Caco-2 (cell line): ENCODE measurements around the gene PTK6. TPM values are rescaled to one million over a fixed set of nuclear protein-coding genes. Genes with fewer than 3 reads are reported as not detected.
A peak's percentile ranks its signal among the peaks of the same experiment; 100 is the strongest.

ENCODE experiments used
- BruUV-seq: library from RNA; stranded (reverse); fragments of 400-500 nt; replicated peaks from 2 replicates; lab custom pipeline; 2021; lab: Mats Ljungman, UMichigan
- CTCF ChIA-PET: fragments of 300-600 bp; sonication (Branson Sonifier 250); formaldehyde crosslinking; loops from one replicate; lab custom pipeline; 2022; ENCODE audit warnings: antibody characterized with exemption; lab: Charles Lee
- POLR2A ChIA-PET: fragments of 300-600 bp; sonication (Branson Sonifier 250); formaldehyde crosslinking; loops from one replicate; lab custom pipeline; 2022; ENCODE audit warnings: antibody characterized with exemption; lab: Charles Lee
- DNase-seq, 2 experiments: peaks; one replicate each; pipeline versions ENCODE4 v3.0.0 to v3.0.0-alpha.2; 2020 to 2022
- H3K27me3 ChIP-seq: replicated peaks from 2 replicates; pipeline ENCODE4 v1.6.0; 2011; ENCODE audit warnings: low read length; ENCODE audit not compliant: control insufficient read depth, insufficient read depth
- H3K36me3 ChIP-seq: 2 replicates; pipeline ENCODE4 v1.5.1; 2011; ENCODE audit warnings: low read length; ENCODE audit not compliant: control insufficient read depth, insufficient read depth
- H3K4me1 ChIP-seq: fragments of 250-450 bp; sonication (Bioruptor Pico); 2 replicates; pipeline ENCODE4 v1.5.1; 2020; ENCODE audit warnings: mild to moderate bottlenecking
- H3K4me3 ChIP-seq: 2 replicates; pipeline ENCODE4 v1.5.1; 2011; ENCODE audit warnings: low read depth, mild to moderate bottlenecking, control low read depth, low read length
- H3K9me3 ChIP-seq: fragments of 250-450 bp; sonication (Bioruptor Pico); 2 replicates; pipeline ENCODE4 v1.5.1; 2020; ENCODE audit warnings: mild to moderate bottlenecking, moderate library complexity
- H3K27ac Mint-ChIP-seq: one replicate; pipeline ENCODE4 v1.8.0; 2022; ENCODE audit warnings: mixed read lengths; ENCODE audit not compliant: unreplicated experiment
- H3K27me3 Mint-ChIP-seq: one replicate; pipeline ENCODE4 v1.8.0; 2022; ENCODE audit warnings: mixed read lengths; ENCODE audit not compliant: insufficient read depth, unreplicated experiment
- H3K36me3 Mint-ChIP-seq: one replicate; pipeline ENCODE4 v1.8.0; 2022; ENCODE audit warnings: mild to moderate bottlenecking, mixed read lengths; ENCODE audit not compliant: insufficient read depth, unreplicated experiment
- H3K4me1 Mint-ChIP-seq: one replicate; pipeline ENCODE4 v1.8.0; 2022; ENCODE audit warnings: low read depth, mixed read lengths; ENCODE audit not compliant: unreplicated experiment
- H3K4me3 Mint-ChIP-seq: one replicate; pipeline ENCODE4 v1.8.0; 2022; ENCODE audit warnings: mild to moderate bottlenecking, moderate library complexity, mixed read lengths; ENCODE audit not compliant: unreplicated experiment
- H3K9me3 Mint-ChIP-seq: one replicate; pipeline ENCODE4 v1.8.0; 2022; ENCODE audit warnings: mixed read lengths; ENCODE audit not compliant: unreplicated experiment
- intact Hi-C: fragments of 100-400 bp; cut with micrococcal nuclease; formaldehyde crosslinking; loops from one replicate; pipeline ENCODE4 v1.10.0; 2022; ENCODE audit not compliant: unreplicated experiment
- total RNA-seq: library from RNA; stranded (reverse); gene quantifications from 2 replicates; pipeline ENCODE4 v1.2.3, GENCODE V29; 2022
- TF ChIP-seq, protein P1 (sequence below), 2 experiments: fragments of 200-600 bp in 1 of 2; IDR thresholded peaks; 1 replicate in 1 of 2; 2 replicates in 1 of 2; pipeline versions ENCODE4 v1.5.1 to v1.8.0; 2011 to 2022; ENCODE audit warnings: antibody characterized with exemption in 1 of 2, control low read depth in 1 of 2, inconsistent platforms in 1 of 2, low read depth in 1 of 2, low read length in 1 of 2, mild to moderate bottlenecking in 1 of 2, moderate library complexity in 1 of 2; ENCODE audit not compliant: insufficient read depth in 1 of 2, severe bottlenecking in 1 of 2, unreplicated experiment in 1 of 2

Gene PTK6
- total RNA-seq, 1 experiment from 2014 or later = 0.64 TPM

DNA sequence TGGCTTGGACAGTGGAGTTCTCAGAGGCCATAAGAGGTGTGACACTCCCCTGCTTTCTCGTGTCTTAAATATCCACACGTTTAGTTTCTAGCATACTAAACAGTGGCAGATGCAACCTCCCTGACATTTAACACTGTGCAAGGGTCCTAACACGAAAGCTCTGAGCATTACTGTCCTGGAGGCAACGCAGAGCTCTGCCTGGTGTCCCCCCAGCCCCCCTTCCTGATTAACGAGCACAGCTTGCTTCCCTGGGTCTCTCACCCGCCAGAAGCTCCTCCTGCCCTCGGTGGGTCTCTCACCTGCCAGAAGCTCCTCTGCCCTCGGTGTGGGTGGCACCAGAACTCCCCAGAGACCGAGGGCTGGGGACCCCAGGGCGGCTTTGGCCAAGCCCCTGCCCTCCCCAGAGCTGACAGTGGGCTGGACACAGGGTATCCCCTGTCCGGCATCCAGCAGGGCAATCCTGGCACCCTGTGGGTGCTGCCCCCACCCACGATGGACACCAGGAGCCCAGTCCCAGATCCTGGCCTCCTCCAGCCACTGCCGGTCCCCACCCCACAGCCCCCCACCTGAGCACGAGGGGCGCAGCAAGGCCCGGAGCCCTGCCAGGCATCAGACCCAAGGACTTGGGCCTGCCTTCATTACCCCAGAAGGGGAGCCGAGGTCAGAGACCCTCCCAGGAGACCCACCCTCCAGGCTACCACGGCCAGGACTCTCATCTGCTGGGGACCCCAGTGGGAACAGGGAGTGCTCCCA, 52.3 kb downstream of the PTK6 start:
- DNase-seq = no peak
- POLR2A ChIA-PET = no interaction called here
- no peak overlapping the region for H3K4me3 Mint-ChIP-seq
- BruUV-seq = no TSS peak
- intact Hi-C loops = loop anchor here (10.0 kb wide), 1 partner anchor 180 kb away; no protein-coding TSS in a partner anchor
- H3K9me3 Mint-ChIP-seq = no peaks in the 10 kb centered on the region
- no peaks in the 10 kb centered on the region for H3K36me3 Mint-ChIP-seq
- H3K27ac Mint-ChIP-seq = no peak overlapping the region
- CTCF ChIA-PET = interaction anchor here (1.4 to 1.6 kb wide), 2 partner anchors 12 to 262 kb away, joined by 3 to 4 read pairs; no protein-coding TSS in a partner anchor
- Histone ChIP-seq H3K9me3 (no peaks in the 10 kb centered on the region), H3K4me1 (0 out of 2 replicates have a peak, but pooled peaks cover 5% of the 10 kb centered on the region), H3K36me3 (no peaks in the 10 kb centered on the region), H3K27me3 (0 out of 2 replicates have a peak, but pooled peaks cover 2% of the 10 kb centered on the region), H3K4me3 (no peak overlapping the region)
- no peaks in the 10 kb centered on the region for H3K4me1 Mint-ChIP-seq
- TF ChIP-seq, protein P1, sequence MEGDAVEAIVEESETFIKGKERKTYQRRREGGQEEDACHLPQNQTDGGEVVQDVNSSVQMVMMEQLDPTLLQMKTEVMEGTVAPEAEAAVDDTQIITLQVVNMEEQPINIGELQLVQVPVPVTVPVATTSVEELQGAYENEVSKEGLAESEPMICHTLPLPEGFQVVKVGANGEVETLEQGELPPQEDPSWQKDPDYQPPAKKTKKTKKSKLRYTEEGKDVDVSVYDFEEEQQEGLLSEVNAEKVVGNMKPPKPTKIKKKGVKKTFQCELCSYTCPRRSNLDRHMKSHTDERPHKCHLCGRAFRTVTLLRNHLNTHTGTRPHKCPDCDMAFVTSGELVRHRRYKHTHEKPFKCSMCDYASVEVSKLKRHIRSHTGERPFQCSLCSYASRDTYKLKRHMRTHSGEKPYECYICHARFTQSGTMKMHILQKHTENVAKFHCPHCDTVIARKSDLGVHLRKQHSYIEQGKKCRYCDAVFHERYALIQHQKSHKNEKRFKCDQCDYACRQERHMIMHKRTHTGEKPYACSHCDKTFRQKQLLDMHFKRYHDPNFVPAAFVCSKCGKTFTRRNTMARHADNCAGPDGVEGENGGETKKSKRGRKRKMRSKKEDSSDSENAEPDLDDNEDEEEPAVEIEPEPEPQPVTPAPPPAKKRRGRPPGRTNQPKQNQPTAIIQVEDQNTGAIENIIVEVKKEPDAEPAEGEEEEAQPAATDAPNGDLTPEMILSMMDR (IDR thresholded peaks at IDR 0.05; ENCODE audit: insufficient read depth in 1 of 2, low read depth in 1 of 2, low read length in 1 of 2, severe bottlenecking in 1 of 2, unreplicated experiment in 1 of 2) = no peak
- peaks cover 19% of the 10 kb centered on the region for H3K27me3 Mint-ChIP-seq

DNA sequence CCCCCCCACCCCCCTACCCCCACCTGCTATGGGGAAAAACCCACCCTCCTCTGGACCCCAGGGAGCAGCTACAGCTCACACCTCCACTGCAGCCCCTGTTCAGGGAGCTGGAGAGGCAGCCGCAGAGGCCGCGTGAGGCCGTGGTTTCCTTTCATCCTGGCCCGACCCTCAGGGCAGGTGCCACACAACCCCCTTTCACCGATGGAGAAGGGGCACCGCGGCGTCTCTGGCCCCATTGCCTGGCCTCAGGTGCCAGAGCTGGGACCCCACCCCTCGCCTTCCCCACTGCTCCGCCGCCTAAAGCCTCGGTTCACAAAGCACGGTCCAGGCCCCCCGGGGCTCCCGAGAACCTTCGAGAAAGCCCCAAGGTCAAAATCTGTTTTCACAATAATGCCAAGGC, 52.9 kb downstream of the PTK6 start:
- no peaks in the 10 kb centered on the region for H3K9me3 ChIP-seq

DNA sequence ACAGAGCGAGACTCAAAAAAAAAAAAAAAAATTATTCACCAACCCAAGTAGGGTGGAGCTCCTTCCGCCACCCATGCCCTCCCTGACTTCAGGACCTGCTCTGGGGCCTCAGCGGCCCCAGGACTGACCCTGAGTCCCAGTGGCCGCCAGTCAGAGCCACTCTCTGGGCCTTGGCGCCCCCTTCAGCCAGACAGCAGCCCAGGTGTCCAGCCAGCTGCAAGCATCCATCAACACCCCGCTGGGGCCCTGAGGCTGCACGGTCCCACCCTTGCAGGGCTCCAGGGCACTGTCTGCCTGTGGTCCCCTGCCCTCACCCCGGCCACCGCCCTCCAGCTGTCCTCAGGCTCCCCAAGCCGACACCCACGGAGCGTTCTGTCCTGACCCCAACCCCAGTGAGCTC, 53.3 kb downstream of the PTK6 start:
- Mint-ChIP-seq H3K4me3 (no peak overlapping the region), H3K4me1 (no peaks in the 10 kb centered on the region), H3K27me3 (peaks cover 22% of the 10 kb centered on the region), H3K36me3 (no peaks in the 10 kb centered on the region), H3K9me3 (no peaks in the 10 kb centered on the region), H3K27ac (no peak overlapping the region)
- Histone ChIP-seq H3K36me3 (no peaks in the 10 kb centered on the region), H3K9me3 (no peaks in the 10 kb centered on the region), H3K4me1 (0 out of 2 replicates have a peak, but pooled peaks cover 5% of the 10 kb centered on the region), H3K4me3 (no peak overlapping the region), H3K27me3 (0 out of 2 replicates have a peak, but pooled peaks cover 2% of the 10 kb centered on the region)
- intact Hi-C loops = loop anchor here (10.0 kb wide), 1 partner anchor 179 kb away; no protein-coding TSS in a partner anchor
- DNase-seq = peak in 1 of 2 experiments; percentile 53
- CTCF ChIA-PET = interaction anchor here (1.0 to 1.6 kb wide), 4 partner anchors 11 to 261 kb away, joined by 3 to 4 read pairs (median 4); no protein-coding TSS in a partner anchor
- TF ChIP-seq, protein P1 (IDR thresholded peaks at IDR 0.05; ENCODE audit: insufficient read depth in 1 of 2, low read depth in 1 of 2, low read length in 1 of 2, severe bottlenecking in 1 of 2, unreplicated experiment in 1 of 2) = peak; percentile 10 to 22
- POLR2A ChIA-PET = no interaction called here
- no TSS peak for BruUV-seq

More for the DNA sequence above, 52.9 kb downstream of the PTK6 start:
- Histone ChIP-seq H3K4me3 (no peak overlapping the region), H3K27me3 (0 out of 2 replicates have a peak, but pooled peaks cover 2% of the 10 kb centered on the region), H3K36me3 (no peaks in the 10 kb centered on the region), H3K4me1 (0 out of 2 replicates have a peak, but pooled peaks cover 5% of the 10 kb centered on the region)
- BruUV-seq = no TSS peak
- no peaks in the 10 kb centered on the region for H3K9me3 Mint-ChIP-seq
- no peak for DNase-seq
- peaks cover 22% of the 10 kb centered on the region for H3K27me3 Mint-ChIP-seq
- H3K27ac Mint-ChIP-seq = no peak overlapping the region
- ChIA-PET CTCF (interaction anchor here (1.0 to 1.6 kb wide), 4 partner anchors 10 to 261 kb away, joined by 3 to 4 read pairs (median 4); no protein-coding TSS in a partner anchor), POLR2A (no interaction called here)
- H3K36me3 Mint-ChIP-seq = no peaks in the 10 kb centered on the region
- TF ChIP-seq, protein P1 (IDR thresholded peaks at IDR 0.05; ENCODE audit: insufficient read depth in 1 of 2, low read depth in 1 of 2, low read length in 1 of 2, severe bottlenecking in 1 of 2, unreplicated experiment in 1 of 2) = no peak
- no peak overlapping the region for H3K4me3 Mint-ChIP-seq
- H3K4me1 Mint-ChIP-seq = no peaks in the 10 kb centered on the region
- intact Hi-C loops = loop anchor here (10.0 kb wide), 1 partner anchor 179 kb away; no protein-coding TSS in a partner anchor
